Measurements from ENCODE around the gene LRRN2. TPM values are rescaled to one million over a fixed set of nuclear protein-coding genes. Genes with fewer than 3 reads are reported as not detected.

LRRN2 gene
- total and polyA plus RNA-seq, 9 of the 15 experiments (the other 6 are each of a cell fraction or from before 2014, with no cell fraction given) = 0.05 TPM; not detected in 8

GRCh38 chr1:204670152-204670927, 15.2 kb downstream of the LRRN2 start (continued):
- TF ChIP-seq PRDM10 (IDR thresholded peaks at IDR 0.05; ENCODE audit: partially characterized antibody) = peak; percentile 24
- TF ChIP-seq POLR3A (IDR thresholded peaks at IDR 0.05; ENCODE audit: borderline replicate concordance, extremely low read depth, insufficient read depth, insufficient read length) = no peak
- peak; percentile 99 for TF ChIP-seq ZNF316 (IDR thresholded peaks at IDR 0.05)
- no peak for TF ChIP-seq ZNF668 (CRISPR knock-in tag; IDR thresholded peaks at IDR 0.05)
- TF ChIP-seq ARID3B (CRISPR knock-in tag; IDR thresholded peaks at IDR 0.05; ENCODE audit: borderline replicate concordance) = no peak
- no peak for TF ChIP-seq POLR3G (IDR thresholded peaks at IDR 0.05; ENCODE audit: extremely low read depth, insufficient read length, insufficient replicate concordance)
- TF ChIP-seq ATF3 (IDR thresholded peaks at IDR 0.05) = peak; percentile 52; the same call in 1 of the 2 replicates
- no peak for TF ChIP-seq ATF3 (CRISPR knock-in tag; conservative IDR thresholded peaks at IDR 0.05)
- peak; percentile 95 for TF ChIP-seq NFE2 (IDR thresholded peaks at IDR 0.05; ENCODE audit: low read depth)
- no peak for TF ChIP-seq ZNF696 (CRISPR knock-in tag; conservative IDR thresholded peaks at IDR 0.05)
- peak; percentile 46; the same call in 1 of the 2 replicates for TF ChIP-seq ETV1 (tag; conservative IDR thresholded peaks at IDR 0.05; ENCODE audit: low read depth)
- TF ChIP-seq FOXO4 (CRISPR knock-in tag; IDR thresholded peaks at IDR 0.05) = no peak
- TF ChIP-seq MAFK (IDR thresholded peaks at IDR 0.05; ENCODE audit: low read length) = peak; percentile 88
- TF ChIP-seq SMAD4 (CRISPR knock-in tag; conservative IDR thresholded peaks at IDR 0.05) = no peak
- TF ChIP-seq POLR2G (IDR thresholded peaks at IDR 0.05; ENCODE audit: low read depth, low read length) = no peak
- peak; percentile 48; the same call in 1 of the 2 replicates for TF ChIP-seq MECOM (CRISPR knock-in tag; IDR thresholded peaks at IDR 0.05)
- TF ChIP-seq IRF2 (CRISPR knock-in tag; IDR thresholded peaks at IDR 0.05) = no peak

Data from K562 (cell line).